ENCODE measurements around the gene MDM2. TPM values are rescaled to one million over a fixed set of nuclear protein-coding genes. Genes with fewer than 3 reads are reported as not detected.

The MDM2 gene
- total and polyA plus RNA-seq, 8 donors, result 30.7 to 132 (median 56.8) TPM

GRCh38 chr12:68885381-68885780 lies 77.4 kb downstream of the MDM2 start:
- ATAC-seq, result no peak
- DNase-seq, result no peak
- H3K27ac ChIP-seq, result no peak overlapping the region
- no peaks in the 10 kb centered on the region for H3K9me3 ChIP-seq
- TF ChIP-seq CTCF (IDR thresholded peaks at IDR 0.05), result no peak
- intact Hi-C loops (cut with DNase I), result no loop called here
- peaks cover 0 to 4% (median 0%) of the 10 kb centered on the region in 3 donors for H3K4me1 ChIP-seq
- H3K4me3 ChIP-seq, result no peak overlapping the region
- WGBS, 2 donors, result 87 to 90% methylated on average over 3 of the region's 3 CpGs
- no peak for FAIRE-seq
- peaks cover 0 to 4% (median 0%) of the 10 kb centered on the region in 3 donors for H3K36me3 ChIP-seq
- no peaks in the 10 kb centered on the region for H3K27me3 ChIP-seq

GRCh38 chr12:68886636-68887572 lies 78.9 kb downstream of the MDM2 start:
- H3K36me3 ChIP-seq, result peaks cover 0 to 4% (median 0%) of the 10 kb centered on the region in 3 donors
- no peak overlapping the region for H3K4me3 ChIP-seq
- intact Hi-C loops (cut with DNase I), result no loop called here
- no peaks in the 10 kb centered on the region for H3K9me3 ChIP-seq
- H3K4me1 ChIP-seq, result no peaks in the 10 kb centered on the region
- DNase-seq (no peak), ATAC-seq (no peak), FAIRE-seq (no peak)
- no peak overlapping the region for H3K27ac ChIP-seq
- H3K27me3 ChIP-seq, result no peaks in the 10 kb centered on the region
- no peak for TF ChIP-seq CTCF (IDR thresholded peaks at IDR 0.05)
- WGBS, 2 donors, result 76 to 79% methylated on average over 5 of the region's 5 CpGs

- ATAC-seq (no peak), DNase-seq (no peak), FAIRE-seq (no peak)
- WGBS, 2 donors, result 85 to 97% methylated on average over 1 of the region's 1 CpG
- Histone ChIP-seq H3K4me3 (no peak overlapping the region), H3K36me3 (peaks cover 0 to 4% (median 0%) of the 10 kb centered on the region in 3 donors), H3K4me1 (no peaks in the 10 kb centered on the region), H3K9me3 (no peaks in the 10 kb centered on the region), H3K27ac (no peak overlapping the region), H3K27me3 (no peaks in the 10 kb centered on the region)
- TF ChIP-seq CTCF (IDR thresholded peaks at IDR 0.05), result no peak
- intact Hi-C loops (cut with DNase I), result no loop called here
These were observed 79.7 kb downstream of the MDM2 start for GRCh38 chr12:68887641-68888040.

- H3K4me1 ChIP-seq, result no peaks in the 10 kb centered on the region
- intact Hi-C loops (cut with DNase I), result no loop called here
- no peak for ATAC-seq
These were observed 80.3 kb downstream of the MDM2 start for GRCh38 chr12:68888243-68888642.

More at GRCh38 chr12:68888243-68888642, 80.3 kb downstream of the MDM2 start:
- DNase-seq (no peak), FAIRE-seq (no peak)
- Histone ChIP-seq H3K27me3 (no peaks in the 10 kb centered on the region), H3K4me3 (no peak overlapping the region), H3K36me3 (peaks cover 0 to 1% (median 0%) of the 10 kb centered on the region in 3 donors), H3K27ac (no peak overlapping the region), H3K9me3 (no peaks in the 10 kb centered on the region)
- no peak for TF ChIP-seq CTCF (IDR thresholded peaks at IDR 0.05)

Measured in pancreas (tissue), 10 donors.